LNCaP clone FGC (cell line): ENCODE measurements around the gene LRP3.

ENCODE experiments used
- DNase-seq: peaks from one replicate; pipeline ENCODE4 v3.0.0-alpha.2; 2011; ENCODE audit warnings: low read depth
- H3K4me3 ChIP-seq: 2 replicates; pipeline ENCODE4 v1.5.1; 2011; ENCODE audit warnings: mild to moderate bottlenecking, low read depth, low read length, control low read depth
- CTCF ChIP-seq: IDR thresholded peaks from 2 replicates; pipeline ENCODE4 v1.5.1; 2012; ENCODE audit warnings: mild to moderate bottlenecking; ENCODE audit not compliant: control insufficient read depth, insufficient read depth; ENCODE audit errors: extremely low read depth

The LRP3 gene

GRCh38 chr19:33226550-33227241, 32.6 kb downstream of the LRP3 start:
- no peak for DNase-seq
- H3K4me3 ChIP-seq = no peak overlapping the region
- no peak for TF ChIP-seq CTCF

GRCh38 chr19:33227242-33227650, 33.1 kb downstream of the LRP3 start:
- no peak for DNase-seq
- no peak for TF ChIP-seq CTCF
- H3K4me3 ChIP-seq = no peak overlapping the region

- H3K4me3 ChIP-seq = no peak overlapping the region
- no peak for DNase-seq
- TF ChIP-seq CTCF = no peak
These were observed 33.9 kb downstream of the LRP3 start for GRCh38 chr19:33227870-33228599.

- TF ChIP-seq CTCF = no peak
- no peak for DNase-seq
- H3K4me3 ChIP-seq = no peak overlapping the region
These were observed 35.8 kb downstream of the LRP3 start for GRCh38 chr19:33229962-33230361.

- no peak for DNase-seq
- H3K4me3 ChIP-seq = no peak overlapping the region
- no peak for TF ChIP-seq CTCF
These were observed 37.4 kb downstream of the LRP3 start for GRCh38 chr19:33231511-33231910.

- TF ChIP-seq CTCF = no peak
- no peak overlapping the region for H3K4me3 ChIP-seq
- no peak for DNase-seq
These were observed 38.5 kb downstream of the LRP3 start for GRCh38 chr19:33232656-33233055.
